ENCODE results near the gene TRRAP.
A peak's percentile ranks its signal among the peaks of the same experiment; 100 is the strongest.

The TRRAP gene

GRCh38 chr7:98875501-98875900, 2.8 kb upstream of the TRRAP start:
- Mint-ChIP-seq H3K27ac (no peak overlapping the region), H3K4me1 (peaks cover 16% of the 10 kb centered on the region), H3K9me3 (no peaks in the 10 kb centered on the region), H3K4me3 (no peak overlapping the region), H3K27me3 (peaks cover 33% of the 10 kb centered on the region)
- DNase-seq (no peak), ATAC-seq (no peak)

- Mint-ChIP-seq H3K4me1 (peaks cover 10% of the 10 kb centered on the region), H3K27me3 (peaks cover 17% of the 10 kb centered on the region), H3K4me3 (no peak overlapping the region), H3K27ac (peak overlapping the region in 1 of 2 donors; percentile 64), H3K9me3 (no peaks in the 10 kb centered on the region)
- ATAC-seq (no peak), DNase-seq (no peak)
These were observed 1.2 kb upstream of the TRRAP start for GRCh38 chr7:98877146-98877545.

- ATAC-seq, result no peak
- Mint-ChIP-seq H3K9me3 (no peaks in the 10 kb centered on the region), H3K27me3 (peaks cover 17% of the 10 kb centered on the region), H3K27ac (peak overlapping the region in 1 of 2 donors; percentile 74), H3K4me3 (peak overlapping the region; percentile 22 to 96), H3K4me1 (peaks cover 10% of the 10 kb centered on the region)
- DNase-seq, result no peak
These were observed 504 bp upstream of the TRRAP start for GRCh38 chr7:98877692-98878364.

- H3K27me3 Mint-ChIP-seq, result peaks cover 14% of the 10 kb centered on the region
- peak overlapping the region; percentile 91 to 96 for H3K4me3 Mint-ChIP-seq
- ATAC-seq, result peak; percentile 92
- H3K4me1 Mint-ChIP-seq, result peaks cover 10% of the 10 kb centered on the region
- peak overlapping the region; percentile 98 to 99 for H3K27ac Mint-ChIP-seq
- H3K9me3 Mint-ChIP-seq, result no peaks in the 10 kb centered on the region
- DNase-seq, result peak; percentile 67 to 81
These were observed 1.1 kb downstream of the TRRAP start for GRCh38 chr7:98879198-98879978.

- peak overlapping the region; percentile 84 to 99 for H3K27ac Mint-ChIP-seq
- H3K4me1 Mint-ChIP-seq, result peaks cover 10% of the 10 kb centered on the region
- H3K9me3 Mint-ChIP-seq, result no peaks in the 10 kb centered on the region
- peaks cover 9% of the 10 kb centered on the region for H3K27me3 Mint-ChIP-seq
- ATAC-seq (no peak), DNase-seq (no peak)
- H3K4me3 Mint-ChIP-seq, result peak overlapping the region; percentile 91 to 96
These were observed 1.6 kb downstream of the TRRAP start for GRCh38 chr7:98879979-98880315.

GRCh38 chr7:98880485-98880884, 2.2 kb downstream of the TRRAP start:
- no peak for ATAC-seq
- Mint-ChIP-seq H3K4me1 (peaks cover 10% of the 10 kb centered on the region), H3K27ac (peak overlapping the region in 1 of 2 donors; percentile 99), H3K27me3 (peaks cover 3% of the 10 kb centered on the region), H3K4me3 (peak overlapping the region; percentile 91 to 96), H3K9me3 (no peaks in the 10 kb centered on the region)
- no peak for DNase-seq

- no peak for DNase-seq
- no peak for ATAC-seq
- H3K27me3 Mint-ChIP-seq, result no peaks in the 10 kb centered on the region
- no peak overlapping the region for H3K4me3 Mint-ChIP-seq
- H3K4me1 Mint-ChIP-seq, result peaks cover 10% of the 10 kb centered on the region
- no peaks in the 10 kb centered on the region for H3K9me3 Mint-ChIP-seq
- peak overlapping the region in 1 of 2 donors; percentile 52 for H3K27ac Mint-ChIP-seq
These were observed 3.4 kb downstream of the TRRAP start for GRCh38 chr7:98881561-98882315.

- Mint-ChIP-seq H3K27ac (peak overlapping the region in 1 of 2 donors; percentile 27), H3K4me1 (peaks cover 10% of the 10 kb centered on the region), H3K9me3 (no peaks in the 10 kb centered on the region), H3K27me3 (no peaks in the 10 kb centered on the region), H3K4me3 (no peak overlapping the region)
- ATAC-seq (no peak), DNase-seq (peak in 1 of 2 donors; percentile 1)
These were observed 6.1 kb downstream of the TRRAP start for GRCh38 chr7:98884416-98884815.

- Mint-ChIP-seq H3K27ac (peak overlapping the region in 1 of 2 donors; percentile 27), H3K4me3 (no peak overlapping the region), H3K27me3 (no peaks in the 10 kb centered on the region), H3K9me3 (no peaks in the 10 kb centered on the region), H3K4me1 (no peaks in the 10 kb centered on the region)
- ATAC-seq (no peak), DNase-seq (no peak)
These were observed 8.7 kb downstream of the TRRAP start for GRCh38 chr7:98887038-98887437.

GRCh38 chr7:98892609-98893008, 14.3 kb downstream of the TRRAP start:
- no peak for DNase-seq
- H3K27me3 Mint-ChIP-seq, result no peaks in the 10 kb centered on the region

GRCh38 chr7:98899816-98900215, 21.5 kb downstream of the TRRAP start:
- DNase-seq, result no peak
- ATAC-seq, result no peak
- H3K4me3 Mint-ChIP-seq, result no peak overlapping the region
- no peaks in the 10 kb centered on the region for H3K9me3 Mint-ChIP-seq
- H3K27me3 Mint-ChIP-seq, result no peaks in the 10 kb centered on the region
- H3K27ac Mint-ChIP-seq, result no peak overlapping the region
- no peaks in the 10 kb centered on the region for H3K4me1 Mint-ChIP-seq

More at GRCh38 chr7:98892609-98893008, 14.3 kb downstream of the TRRAP start:
- no peak for ATAC-seq
- Mint-ChIP-seq H3K4me1 (no peaks in the 10 kb centered on the region), H3K9me3 (no peaks in the 10 kb centered on the region), H3K27ac (peak overlapping the region in 1 of 2 donors; percentile 89), H3K4me3 (no peak overlapping the region)

GRCh38 chr7:98900815-98901214, 22.5 kb downstream of the TRRAP start:
- Mint-ChIP-seq H3K27ac (no peak overlapping the region), H3K4me1 (no peaks in the 10 kb centered on the region), H3K9me3 (no peaks in the 10 kb centered on the region), H3K27me3 (no peaks in the 10 kb centered on the region), H3K4me3 (no peak overlapping the region)
- ATAC-seq (no peak), DNase-seq (no peak)

GRCh38 chr7:98902523-98902922, 24.2 kb downstream of the TRRAP start:
- DNase-seq (no peak), ATAC-seq (no peak)
- Mint-ChIP-seq H3K27ac (peak overlapping the region in 1 of 2 donors; percentile 54), H3K4me1 (no peaks in the 10 kb centered on the region), H3K9me3 (no peaks in the 10 kb centered on the region), H3K4me3 (no peak overlapping the region), H3K27me3 (no peaks in the 10 kb centered on the region)

GRCh38 chr7:98903246-98903645, 24.9 kb downstream of the TRRAP start:
- ATAC-seq (no peak), DNase-seq (no peak)
- H3K4me1 Mint-ChIP-seq, result no peaks in the 10 kb centered on the region
- no peaks in the 10 kb centered on the region for H3K27me3 Mint-ChIP-seq
- no peak overlapping the region for H3K4me3 Mint-ChIP-seq
- no peak overlapping the region for H3K27ac Mint-ChIP-seq
- H3K9me3 Mint-ChIP-seq, result no peaks in the 10 kb centered on the region

- DNase-seq, result no peak
These were observed 29.2 kb downstream of the TRRAP start for GRCh38 chr7:98907570-98907969.

GRCh38 chr7:98908585-98908984, 30.3 kb downstream of the TRRAP start:
- no peak overlapping the region for H3K4me3 Mint-ChIP-seq
- peak overlapping the region in 1 of 2 donors; percentile 42 for H3K27ac Mint-ChIP-seq
- ATAC-seq, result no peak
- DNase-seq, result no peak
- H3K9me3 Mint-ChIP-seq, result no peaks in the 10 kb centered on the region
- H3K27me3 Mint-ChIP-seq, result no peaks in the 10 kb centered on the region
- no peaks in the 10 kb centered on the region for H3K4me1 Mint-ChIP-seq

More at GRCh38 chr7:98907570-98907969, 29.2 kb downstream of the TRRAP start:
- ATAC-seq, result no peak
- Mint-ChIP-seq H3K4me3 (no peak overlapping the region), H3K27me3 (no peaks in the 10 kb centered on the region), H3K4me1 (no peaks in the 10 kb centered on the region), H3K27ac (peak overlapping the region in 1 of 2 donors; percentile 55), H3K9me3 (no peaks in the 10 kb centered on the region)

Measured in stimulated activated naive CD8-positive, alpha-beta T cell treated with anti-CD3 and anti-CD28 coated beads, Interleukin-15, amount 100 ng/mL, for 72 hours (primary cell).